ENCODE measurements around the gene CFAP54.
"Not testable (repeated sequence)": the region's sequence is repeated elsewhere in the genome, so short reads cannot be mapped to it uniquely, and the experiment has no call there.

- not testable (repeated sequence) for TF ChIP-seq CTCF, POLR2A (IDR thresholded peaks at IDR 0.05)
Measured at GRCh38 chr12:96729466-96729865, 240.1 kb downstream of the CFAP54 start.

Measured in esophagus squamous epithelium (tissue), 4 donors.